Muscle of leg (tissue), 11 donors: ENCODE data around the gene PRMT7. TPM values are rescaled to one million over a fixed set of nuclear protein-coding genes. Genes with fewer than 3 reads are reported as not detected.

Source experiments
- DNase-seq: peaks from one replicate; pipeline ENCODE4 v3.0.0; 2013
- H3K27ac ChIP-seq: one replicate; pipeline ENCODE4 v1.5.1; 2013; ENCODE audit warnings: mild to moderate bottlenecking, low read length, control low read depth
- H3K27me3 ChIP-seq: one replicate; pipeline ENCODE4 v1.6.1; 2013; ENCODE audit warnings: low read length; ENCODE audit not compliant: control insufficient read depth, insufficient read depth
- H3K36me3 ChIP-seq: one replicate; pipeline ENCODE4 v1.6.1; 2013; ENCODE audit warnings: low read length; ENCODE audit not compliant: control insufficient read depth, insufficient read depth
- H3K4me1 ChIP-seq: one replicate; pipeline ENCODE4 v1.6.1; 2013; ENCODE audit warnings: low read length; ENCODE audit not compliant: control insufficient read depth, insufficient read depth
- H3K4me3 ChIP-seq: one replicate; pipeline ENCODE4 v1.5.1; 2013; ENCODE audit warnings: low read length, control low read depth
- H3K9me3 ChIP-seq: replicated peaks from 2 replicates; pipeline ENCODE4 v1.6.1; 2013; ENCODE audit warnings: low read depth, low read length; ENCODE audit not compliant: control insufficient read depth
- WGBS: methylation state at CpG from one replicate; pipeline ENCODE4 v1.1.5; 2013; ENCODE audit warnings: missing lambda C conversion rate; ENCODE audit not compliant: insufficient coverage; 5-methylcytosine and 5-hydroxymethylcytosine counted together
- polyA plus RNA-seq, 8 donors: library from polyadenylated mRNA; unstranded; fragments of 120-200 nt; gene quantifications; one replicate each; pipeline versions ENCODE4 v1.2.1 to v1.2.3, GENCODE V29; 2013; ENCODE audit warnings: inconsistent platforms in 1 of 8, low replicate concordance in 1 of 8; ENCODE audit not compliant: insufficient read length in 8 of 8, insufficient read depth in 1 of 8
- total RNA-seq: library from RNA; stranded (reverse); fragments of 120-200 nt; gene quantifications from one replicate; pipeline ENCODE4 v1.2.4, GENCODE V29; 2013

PRMT7 gene
- total and polyA plus RNA-seq, 9 donors, result 40.7 to 54.4 (median 43.5) TPM

- 68% methylated on average over 10 of the region's 18 CpGs for WGBS
- Histone ChIP-seq H3K4me1 (peaks cover 43% of the 10 kb centered on the region), H3K27ac (no peak overlapping the region), H3K27me3 (peaks cover 4% of the 10 kb centered on the region), H3K36me3 (peaks cover 15% of the 10 kb centered on the region), H3K4me3 (no peak overlapping the region), H3K9me3 (no peaks in the 10 kb centered on the region)
- no peak for DNase-seq
Measured at GRCh38 chr16:68362947-68363657, 52.3 kb downstream of the PRMT7 start.

DNA sequence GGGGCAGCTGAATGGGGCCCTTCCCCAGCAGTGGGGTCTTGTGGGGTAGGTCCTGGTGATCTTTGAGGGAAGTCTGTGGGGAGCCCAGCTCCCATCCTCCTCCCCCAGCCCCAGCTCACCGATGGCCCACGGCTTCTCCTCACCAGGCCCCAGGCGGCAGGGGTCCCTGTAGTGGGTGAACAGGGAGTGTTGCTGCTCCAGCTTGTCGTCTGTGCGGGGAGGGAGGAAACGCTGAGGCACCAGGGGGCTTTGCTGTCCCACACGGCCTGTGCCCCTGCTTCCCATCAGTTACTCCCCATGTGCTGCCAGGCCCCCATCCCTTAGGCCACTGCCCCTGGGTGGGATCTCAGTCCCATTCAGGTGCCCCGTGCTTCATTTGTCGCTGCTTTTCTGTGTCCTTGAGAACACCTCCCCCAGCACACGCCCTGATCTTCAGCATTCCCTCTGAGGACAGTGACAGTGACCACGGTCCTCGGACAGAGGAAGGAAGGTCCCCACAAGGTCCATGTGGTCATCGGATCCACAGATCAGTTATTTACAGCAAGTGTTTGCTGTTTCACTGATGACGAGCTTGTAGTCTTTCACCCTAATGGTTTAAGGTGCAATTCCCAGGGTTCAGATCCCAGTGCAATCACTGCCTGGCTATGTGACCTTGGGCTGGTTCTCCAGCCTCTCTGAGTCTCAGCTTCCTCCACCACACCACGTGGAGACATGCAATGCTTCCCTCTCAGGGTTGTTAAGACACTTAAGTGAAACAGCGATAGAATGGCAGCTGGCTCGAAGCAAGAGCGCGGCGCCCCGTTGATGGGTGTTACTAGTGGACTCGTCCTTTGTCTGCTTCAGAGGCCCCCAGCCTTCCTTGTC lies 53.1 kb downstream of the PRMT7 start:
- DNase-seq, result no peak
- Histone ChIP-seq H3K27me3 (peaks cover 4% of the 10 kb centered on the region), H3K4me1 (peaks cover 43% of the 10 kb centered on the region), H3K9me3 (no peaks in the 10 kb centered on the region), H3K36me3 (peaks cover 10% of the 10 kb centered on the region), H3K27ac (no peak overlapping the region), H3K4me3 (no peak overlapping the region)
- WGBS, result 53% methylated on average over 13 of the region's 22 CpGs

DNA sequence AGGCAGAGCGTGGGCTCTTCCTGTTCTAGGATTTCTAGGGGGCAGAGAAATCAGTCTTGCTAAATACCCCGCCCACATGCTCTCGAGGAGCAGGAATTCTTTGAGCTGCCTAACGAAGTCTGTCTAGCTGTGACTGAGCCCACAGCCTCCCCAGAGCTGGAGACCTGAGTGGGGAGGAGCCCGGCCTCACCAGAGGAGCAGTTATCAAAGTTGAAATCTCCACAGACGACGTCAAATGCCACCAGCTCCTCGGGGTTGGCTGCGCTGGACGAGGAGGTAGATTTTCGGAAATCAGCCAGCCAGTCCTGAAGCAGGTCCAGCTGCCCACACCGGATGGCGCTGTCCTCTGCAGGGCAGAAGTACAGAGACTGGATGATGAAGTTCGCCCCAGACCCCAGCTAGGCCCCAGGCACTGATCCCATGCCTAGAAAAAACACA lies 53.8 kb downstream of the PRMT7 start:
- 48% methylated on average over 13 of the region's 14 CpGs for WGBS
- H3K4me1 ChIP-seq, result peaks cover 43% of the 10 kb centered on the region

GRCh38 chr16:68365167-68365817 lies 54.5 kb downstream of the PRMT7 start:
- DNase-seq, result no peak
- Histone ChIP-seq H3K36me3 (peaks cover 4% of the 10 kb centered on the region), H3K9me3 (no peaks in the 10 kb centered on the region), H3K27me3 (peaks cover 4% of the 10 kb centered on the region), H3K4me1 (peaks cover 38% of the 10 kb centered on the region), H3K27ac (no peak overlapping the region), H3K4me3 (no peak overlapping the region)
- 42% methylated on average over 17 of the region's 18 CpGs for WGBS

More for the DNA sequence above, 53.8 kb downstream of the PRMT7 start:
- Histone ChIP-seq H3K27me3 (peaks cover 4% of the 10 kb centered on the region), H3K9me3 (no peaks in the 10 kb centered on the region), H3K27ac (no peak overlapping the region), H3K36me3 (peaks cover 4% of the 10 kb centered on the region), H3K4me3 (no peak overlapping the region)
- no peak for DNase-seq

GRCh38 chr16:68366062-68366461 lies 55.2 kb downstream of the PRMT7 start:
- peaks cover 4% of the 10 kb centered on the region for H3K27me3 ChIP-seq
- H3K27ac ChIP-seq, result no peak overlapping the region
- DNase-seq, result no peak
- no peaks in the 10 kb centered on the region for H3K36me3 ChIP-seq
- H3K4me1 ChIP-seq, result peaks cover 30% of the 10 kb centered on the region
- 32% methylated on average over 8 of the region's 8 CpGs for WGBS
- no peaks in the 10 kb centered on the region for H3K9me3 ChIP-seq
- no peak overlapping the region for H3K4me3 ChIP-seq

DNA sequence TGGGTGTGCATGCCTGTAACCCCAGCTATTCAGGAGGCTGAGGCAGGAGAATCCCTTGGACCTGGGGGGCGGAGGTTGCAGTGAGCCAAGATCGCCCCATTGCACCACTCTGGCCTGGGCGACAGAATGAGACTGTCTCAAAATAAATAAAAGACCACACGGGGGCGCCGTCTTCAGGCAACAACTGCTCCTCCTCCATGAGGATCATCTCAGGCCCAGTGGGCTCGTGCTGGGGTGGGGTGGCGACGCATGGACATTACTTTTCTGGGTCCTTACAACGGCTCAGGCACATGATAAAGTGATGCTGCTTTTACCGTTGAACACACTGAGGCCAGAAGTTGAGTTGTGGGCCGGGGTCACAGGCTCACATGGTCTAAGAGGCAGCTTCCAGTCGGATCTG lies 56.2 kb downstream of the PRMT7 start:
- peak; percentile 35 for DNase-seq
- 28% methylated on average over 9 of the region's 13 CpGs for WGBS
- H3K27me3 ChIP-seq, result peaks cover 4% of the 10 kb centered on the region

DNA sequence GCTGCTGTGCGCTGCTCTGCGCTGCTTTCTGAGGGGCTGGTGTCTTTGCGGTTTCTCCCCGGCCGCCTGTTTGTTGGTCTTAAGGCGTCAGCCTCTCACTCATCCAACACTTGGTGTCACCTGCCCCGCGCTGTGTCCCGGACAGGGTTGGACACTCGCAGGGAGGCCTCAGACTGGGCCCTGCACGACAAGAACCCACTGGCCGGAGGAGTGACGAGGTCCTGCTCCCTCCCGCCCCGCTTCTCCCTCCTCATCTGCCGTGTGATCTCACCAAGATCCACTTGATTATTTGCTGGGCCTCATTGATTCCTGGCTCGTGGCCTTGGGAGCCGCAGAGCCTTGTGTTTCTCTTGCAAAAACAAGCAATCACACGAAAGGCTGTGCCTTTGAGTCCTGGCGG lies 56.6 kb downstream of the PRMT7 start:
- Histone ChIP-seq H3K27ac (no peak overlapping the region), H3K36me3 (no peaks in the 10 kb centered on the region), H3K4me1 (peaks cover 16% of the 10 kb centered on the region), H3K9me3 (no peaks in the 10 kb centered on the region), H3K4me3 (no peak overlapping the region), H3K27me3 (peaks cover 4% of the 10 kb centered on the region)
- DNase-seq, result no peak
- WGBS, result 75% methylated on average over 13 of the region's 20 CpGs

More for the DNA sequence above, 56.2 kb downstream of the PRMT7 start:
- Histone ChIP-seq H3K9me3 (no peaks in the 10 kb centered on the region), H3K4me1 (peaks cover 20% of the 10 kb centered on the region), H3K27ac (no peak overlapping the region), H3K4me3 (no peak overlapping the region), H3K36me3 (no peaks in the 10 kb centered on the region)

GRCh38 chr16:68367891-68368290 lies 57.1 kb downstream of the PRMT7 start:
- Histone ChIP-seq H3K36me3 (no peaks in the 10 kb centered on the region), H3K27ac (no peak overlapping the region), H3K27me3 (peaks cover 4% of the 10 kb centered on the region), H3K9me3 (no peaks in the 10 kb centered on the region), H3K4me3 (no peak overlapping the region), H3K4me1 (peaks cover 13% of the 10 kb centered on the region)
- DNase-seq, result no peak
- 71% methylated on average over 6 of the region's 14 CpGs for WGBS

GRCh38 chr16:68368301-68368888 lies 57.6 kb downstream of the PRMT7 start:
- Histone ChIP-seq H3K9me3 (no peaks in the 10 kb centered on the region), H3K27ac (no peak overlapping the region), H3K4me3 (no peak overlapping the region), H3K36me3 (no peaks in the 10 kb centered on the region), H3K27me3 (peaks cover 4% of the 10 kb centered on the region), H3K4me1 (peaks cover 9% of the 10 kb centered on the region)
- DNase-seq, result no peak
- 50% methylated on average over 12 of the region's 12 CpGs for WGBS
